Sigmoid colon (tissue), 4 donors: ENCODE results near the gene PRCP.

ENCODE experiments used
- CTCF ChIP-seq, 4 experiments: fragments of 450-650 bp in 3 of 4; fragments of 200-600 bp in 1 of 4; IDR thresholded peaks; one replicate each; pipeline ENCODE4 v1.5.1; 2016 to 2019; ENCODE audit warnings: antibody characterized with exemption in 4 of 4, mild to moderate bottlenecking in 3 of 4, moderate library complexity in 2 of 4
- POLR2A ChIP-seq, 2 donors: fragments of 450-650 bp; IDR thresholded peaks; one replicate each; pipeline ENCODE4 v1.6.1; 2016; ENCODE audit warnings: antibody characterized with exemption in 2 of 2, mild to moderate bottlenecking in 2 of 2, moderate library complexity in 2 of 2
- POLR2AphosphoS5 ChIP-seq, 4 donors: sonication (generic); formaldehyde crosslinking; IDR thresholded peaks; one replicate each; pipeline ENCODE4 v1.6.1; 2017; ENCODE audit warnings: antibody characterized with exemption in 4 of 4

GRCh38 chr11:82810738-82811137, 89.5 kb downstream of the PRCP start:
- no peak for TF ChIP-seq CTCF (IDR thresholded peaks at IDR 0.05)
- no peak for TF ChIP-seq POLR2AphosphoS5 (IDR thresholded peaks at IDR 0.05)
- TF ChIP-seq POLR2A (IDR thresholded peaks at IDR 0.05), result no peak
